ENCODE data around the gene HMOX1. TPM values are rescaled to one million over a fixed set of nuclear protein-coding genes. Genes with fewer than 3 reads are reported as not detected.
"Not testable (repeated sequence)": the region's sequence is repeated elsewhere in the genome, so short reads cannot be mapped to it uniquely, and the experiment has no call there.

The HMOX1 gene
- total RNA-seq, 2 donors from 2014 or later = 29.5 to 52.3 TPM

GRCh38 chr22:35348703-35349102 is 32.2 kb upstream of the HMOX1 start:
- DNase-seq (no peak), ATAC-seq (no peak)
- intact Hi-C loops (cut with DNase I, micrococcal nuclease) = loop anchor here in 1 of 2 donors (10.0 kb wide), 1 partner anchor 236 kb away; no protein-coding TSS in a partner anchor

GRCh38 chr22:35349368-35349703 is 31.6 kb upstream of the HMOX1 start:
- DNase-seq (no peak), ATAC-seq (no peak)
- intact Hi-C loops (cut with DNase I, micrococcal nuclease) = loop anchor here in 1 of 2 donors (10.0 kb wide), 1 partner anchor 235 kb away; no protein-coding TSS in a partner anchor

DNA sequence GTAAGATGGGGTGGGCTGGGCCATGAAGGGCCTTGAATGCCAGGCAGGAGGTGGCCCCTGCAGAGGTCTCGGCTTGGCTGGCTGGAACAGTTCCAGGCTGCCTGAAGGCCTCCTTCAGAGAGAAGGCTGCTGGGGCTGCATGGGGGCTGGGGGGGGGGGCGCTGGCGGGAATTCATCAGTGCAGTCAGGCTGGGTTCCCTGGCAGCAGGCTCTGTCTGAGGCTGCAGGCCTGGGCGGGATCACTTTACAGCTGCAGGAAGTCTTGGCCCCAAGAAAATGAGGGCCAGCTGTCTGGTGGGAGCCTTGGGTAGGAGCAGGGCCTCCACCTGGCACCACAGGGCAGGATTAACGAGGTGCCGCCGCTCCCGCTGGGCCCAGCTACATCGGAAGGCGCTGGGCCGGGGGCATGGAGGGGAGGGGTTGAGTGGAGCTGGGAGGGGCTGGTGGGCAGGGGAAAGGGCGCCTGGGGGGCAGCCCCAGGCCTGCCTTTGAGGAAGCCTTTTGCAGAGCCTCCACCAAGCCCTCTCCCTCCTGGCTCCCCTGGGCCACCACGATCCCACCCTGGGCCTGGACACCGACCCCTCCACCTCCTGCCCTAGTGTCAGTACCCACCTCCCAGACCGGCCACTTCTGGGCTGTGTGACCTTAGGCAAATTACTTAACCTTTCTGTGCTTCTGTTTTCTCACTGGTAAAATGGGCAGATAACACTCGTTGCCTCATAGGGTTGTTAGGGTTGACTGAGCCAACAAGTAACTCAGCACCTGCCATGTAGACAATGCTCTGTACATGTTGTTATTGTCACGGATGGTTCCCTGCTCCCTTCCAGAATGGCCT is 31.0 kb upstream of the HMOX1 start:
- no peak for DNase-seq
- intact Hi-C loops (cut with DNase I, micrococcal nuclease) = loop anchor here in 1 of 2 donors (10.0 kb wide), 1 partner anchor 235 kb away; no protein-coding TSS in a partner anchor
- ATAC-seq = peak; percentile 13

GRCh38 chr22:35350539-35351503 is 30.1 kb upstream of the HMOX1 start:
- intact Hi-C loops (cut with DNase I, micrococcal nuclease) = no loop called here

DNA sequence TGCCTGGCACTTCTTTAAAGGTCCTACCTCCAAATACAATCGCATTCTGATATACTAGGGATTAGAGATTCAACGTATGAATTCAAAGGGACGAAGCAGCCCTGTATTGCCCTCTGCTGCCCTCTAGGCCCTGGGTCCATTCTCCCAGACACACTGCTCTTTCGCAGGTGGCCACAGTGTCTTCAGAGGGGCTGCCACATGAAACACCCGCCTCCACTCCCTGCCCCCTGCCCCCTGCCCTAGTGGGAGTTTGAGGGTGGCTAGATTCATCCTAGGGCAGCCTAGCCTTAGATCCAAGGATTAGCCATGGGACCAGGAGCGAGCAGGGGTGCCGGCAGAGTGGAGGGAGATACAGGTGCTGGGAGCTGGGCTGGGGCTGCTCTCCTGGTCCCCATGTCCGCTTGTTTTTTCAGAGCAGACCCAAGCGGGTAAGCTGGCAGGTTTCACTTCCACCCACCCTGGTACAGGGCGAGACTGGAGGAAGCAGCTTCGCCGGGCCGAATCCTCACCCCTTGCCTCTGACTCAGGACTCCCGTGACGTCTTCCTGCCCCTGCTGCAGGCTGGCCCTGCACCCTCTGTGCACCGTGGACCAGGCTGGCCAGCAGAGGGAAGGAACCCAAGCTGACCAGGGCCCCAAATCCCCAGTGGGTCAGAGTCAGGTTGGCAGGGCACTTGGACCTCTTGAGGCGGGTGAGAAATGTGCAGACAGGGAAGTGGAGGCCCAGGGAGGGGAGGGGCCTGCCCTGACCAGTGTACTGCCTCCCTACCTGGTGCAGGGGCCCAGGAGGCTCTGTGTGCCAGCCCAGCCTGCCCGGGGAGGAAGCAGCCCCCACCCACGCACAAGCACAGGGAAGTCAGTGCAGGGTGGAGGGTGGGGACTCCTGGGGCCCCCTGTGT is 28.4 kb upstream of the HMOX1 start:
- ATAC-seq = no peak
- DNase-seq = peak; percentile 65 to 78
- intact Hi-C loops (cut with DNase I, micrococcal nuclease) = no loop called here

More at GRCh38 chr22:35350539-35351503, 30.1 kb upstream of the HMOX1 start:
- DNase-seq = peak; percentile 87 to 95
- ATAC-seq = peak; percentile 91

- DNase-seq (no peak), ATAC-seq (no peak)
- intact Hi-C loops (cut with DNase I, micrococcal nuclease) = no loop called here
Observed at GRCh38 chr22:35353318-35353717, 27.6 kb upstream of the HMOX1 start.

GRCh38 chr22:35354068-35354467 is 26.8 kb upstream of the HMOX1 start:
- intact Hi-C loops (cut with DNase I, micrococcal nuclease) = no loop called here
- no peak for ATAC-seq

GRCh38 chr22:35357883-35358621 is 22.8 kb upstream of the HMOX1 start:
- no peak for ATAC-seq
- intact Hi-C loops (cut with DNase I, micrococcal nuclease) = no loop called here
- no peak for DNase-seq

More at GRCh38 chr22:35354068-35354467, 26.8 kb upstream of the HMOX1 start:
- DNase-seq = no peak

GRCh38 chr22:35359380-35360065 is 21.4 kb upstream of the HMOX1 start:
- intact Hi-C loops (cut with DNase I, micrococcal nuclease) = no loop called here
- DNase-seq = no peak
- no peak for ATAC-seq

DNA sequence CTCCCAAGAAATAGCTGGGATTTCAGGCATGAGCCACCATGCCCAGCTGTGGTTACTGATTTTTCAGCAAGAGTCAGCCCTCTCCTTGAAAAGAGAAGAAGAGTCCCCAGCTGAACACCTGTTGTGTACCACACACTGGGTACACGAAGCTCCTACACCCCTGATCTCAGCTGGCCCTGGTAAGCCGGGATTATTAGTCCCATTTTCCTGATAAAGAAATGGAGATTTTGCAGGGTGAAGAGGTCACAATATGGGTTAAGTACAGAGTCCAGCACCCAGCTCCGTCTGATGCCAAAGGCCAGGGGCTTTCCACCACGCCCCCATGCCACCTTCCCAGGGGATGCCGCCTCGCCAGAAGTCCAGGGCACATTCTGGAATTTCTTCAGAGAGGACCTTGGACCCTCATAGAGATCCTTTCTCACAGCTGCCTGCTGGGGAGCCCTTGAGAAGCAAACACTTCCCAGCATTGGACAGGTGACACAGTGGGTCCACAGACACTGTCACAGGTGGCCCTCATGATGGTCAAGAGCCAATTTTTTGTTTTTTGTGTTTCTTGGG is 19.8 kb upstream of the HMOX1 start:
- DNase-seq (no peak), ATAC-seq (peak; percentile 59)
- intact Hi-C loops (cut with DNase I, micrococcal nuclease) = no loop called here

GRCh38 chr22:35363566-35364086 is 17.3 kb upstream of the HMOX1 start:
- no peak for ATAC-seq
- intact Hi-C loops (cut with DNase I, micrococcal nuclease) = no loop called here
- DNase-seq = no peak

- ATAC-seq, DNase-seq: not testable (repeated sequence)
Observed at GRCh38 chr22:35364230-35364629, 16.7 kb upstream of the HMOX1 start.

GRCh38 chr22:35367331-35367886 is 13.5 kb upstream of the HMOX1 start:
- DNase-seq (no peak), ATAC-seq (peak; percentile 61)
- intact Hi-C loops (cut with DNase I, micrococcal nuclease) = no loop called here

More at GRCh38 chr22:35364230-35364629, 16.7 kb upstream of the HMOX1 start:
- intact Hi-C loops (cut with DNase I, micrococcal nuclease) = not testable (repeated sequence)

DNA sequence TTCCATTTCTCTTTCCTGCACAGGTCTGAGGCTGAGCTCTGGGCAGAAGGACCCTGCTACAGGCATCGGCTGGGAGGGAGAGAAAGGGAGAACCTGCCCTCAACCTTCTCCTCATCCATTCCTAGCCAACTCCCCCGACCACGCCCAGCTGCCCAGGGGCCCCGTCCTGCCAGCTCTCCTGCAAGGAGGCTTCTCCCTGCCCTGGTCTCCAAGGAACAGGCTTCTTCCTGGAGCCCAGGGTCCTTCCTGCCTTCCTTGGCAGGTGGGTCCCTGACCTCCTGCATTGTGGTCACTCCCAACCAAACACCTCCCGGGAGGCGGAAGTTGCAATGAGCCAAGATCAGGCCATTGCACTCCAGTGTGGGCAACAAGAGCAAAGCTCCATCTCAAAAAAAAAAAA is 12.5 kb upstream of the HMOX1 start:
- intact Hi-C loops (cut with DNase I, micrococcal nuclease) = no loop called here
- ATAC-seq (peak; percentile 24), DNase-seq (peak in 1 of 2 donors; percentile 68)

- intact Hi-C loops (cut with DNase I, micrococcal nuclease) = no loop called here
- no peak for ATAC-seq
- no peak for DNase-seq
Observed at GRCh38 chr22:35369996-35370395, 10.9 kb upstream of the HMOX1 start.

DNA sequence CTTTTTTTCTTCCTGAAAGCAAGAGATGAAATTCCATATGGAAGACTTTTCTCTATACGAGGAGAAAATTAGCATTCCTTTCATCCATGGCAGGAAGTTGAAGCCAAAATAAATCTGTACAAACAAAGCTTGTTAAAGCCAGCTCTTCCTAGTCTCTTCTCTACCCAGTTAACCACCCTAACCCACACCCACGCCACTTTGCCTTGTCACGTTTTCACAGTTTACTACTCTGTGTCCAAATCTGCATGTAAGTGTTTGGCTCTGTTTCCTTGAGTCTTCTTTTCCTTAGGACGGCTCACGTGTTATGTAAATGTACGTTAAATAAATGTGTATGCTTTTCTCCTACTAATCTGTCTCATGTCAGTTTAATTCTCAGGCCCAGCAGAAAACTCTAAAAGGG is 7.1 kb upstream of the HMOX1 start:
- DNase-seq (no peak), ATAC-seq (no peak)
- intact Hi-C loops (cut with DNase I, micrococcal nuclease) = no loop called here
